GM19025 (cell line): ENCODE measurements around the gene PIGN.

Source experiments
- ATAC-seq: cut with Tn5 transposase; IDR thresholded peaks from one replicate; pipeline ENCODE4 v1.9.1; 2021; ENCODE audit warnings: mild to moderate bottlenecking, low read depth, moderate library complexity; ENCODE audit not compliant: unreplicated experiment

PIGN gene

GRCh38 chr18:62023536-62023935 is 163.3 kb downstream of the PIGN start:
- no peak for ATAC-seq

- ATAC-seq, result no peak
Measured at GRCh38 chr18:62018759-62019041, 168.2 kb downstream of the PIGN start.

DNA sequence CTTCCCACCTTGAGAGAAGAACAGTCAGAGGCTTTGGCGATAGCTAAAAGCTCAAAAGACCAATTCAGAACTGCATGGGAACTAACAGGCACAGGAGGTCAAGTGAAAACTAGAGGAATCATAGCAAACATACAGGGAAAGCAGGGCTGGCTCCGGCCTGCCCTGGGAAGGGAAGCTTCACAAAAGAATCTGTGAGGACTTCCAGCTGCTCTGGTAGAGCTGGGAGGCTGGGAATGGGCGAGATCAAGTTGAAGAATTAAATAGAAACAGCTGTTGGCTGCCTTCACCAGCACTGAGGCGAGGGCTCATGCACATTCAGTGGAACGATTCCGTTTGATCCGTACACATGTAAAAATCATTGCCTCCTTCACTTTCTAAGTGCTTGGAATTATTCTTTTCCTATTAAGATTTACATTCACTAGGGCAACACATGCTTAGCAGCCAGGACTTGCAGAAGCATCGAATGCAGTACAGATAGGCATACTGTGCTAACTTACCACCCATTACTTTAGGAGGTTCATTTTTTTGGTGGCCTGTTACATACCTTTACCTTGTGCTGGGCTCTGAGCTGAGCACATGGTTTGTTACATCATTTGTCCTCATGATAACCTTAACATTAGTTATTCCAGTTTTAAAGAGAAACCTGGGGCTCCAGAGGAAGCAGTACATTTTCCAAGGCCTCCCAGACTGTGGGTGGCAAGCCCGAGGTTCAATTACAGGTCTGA is 168.7 kb downstream of the PIGN start:
- ATAC-seq, result no peak

DNA sequence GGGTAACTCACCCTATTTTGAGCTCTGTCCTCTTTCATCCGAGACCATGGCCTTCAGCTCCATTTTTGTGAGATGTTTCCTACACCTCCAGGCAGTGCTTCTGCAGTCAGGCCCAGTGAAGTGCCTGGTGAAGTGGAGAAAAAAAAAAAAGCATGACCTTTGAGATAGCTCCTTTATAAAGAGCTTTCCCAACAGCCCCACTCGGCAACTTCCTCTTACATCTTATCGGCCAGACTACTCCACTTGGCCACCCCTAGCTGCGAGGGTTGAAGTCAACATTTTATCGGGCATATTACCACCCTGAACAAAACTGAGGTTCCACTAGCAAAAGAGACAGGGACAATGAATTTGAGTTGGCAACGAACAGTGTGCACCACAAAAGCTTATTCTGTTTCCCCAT is 169.2 kb downstream of the PIGN start:
- ATAC-seq, result no peak

DNA sequence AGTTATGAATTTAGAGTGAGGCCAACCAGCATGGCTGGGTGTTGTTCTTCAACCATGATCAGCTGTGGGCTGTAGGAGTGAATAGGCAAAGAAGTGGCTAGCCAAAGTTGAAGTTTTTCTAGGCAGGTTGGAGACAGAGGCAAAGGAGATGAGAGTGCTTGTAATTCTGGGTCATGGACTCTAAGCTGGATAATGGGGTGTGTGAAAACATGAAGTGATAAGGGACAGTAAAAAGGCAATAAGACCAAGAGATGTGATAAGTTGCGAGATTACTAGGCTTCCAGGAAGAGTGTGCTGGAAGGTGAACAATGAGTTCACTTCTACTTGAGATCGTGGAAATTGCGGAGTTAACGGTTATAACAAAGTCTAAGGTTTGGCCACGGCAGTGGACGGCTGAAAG is 175.4 kb downstream of the PIGN start:
- no peak for ATAC-seq

DNA sequence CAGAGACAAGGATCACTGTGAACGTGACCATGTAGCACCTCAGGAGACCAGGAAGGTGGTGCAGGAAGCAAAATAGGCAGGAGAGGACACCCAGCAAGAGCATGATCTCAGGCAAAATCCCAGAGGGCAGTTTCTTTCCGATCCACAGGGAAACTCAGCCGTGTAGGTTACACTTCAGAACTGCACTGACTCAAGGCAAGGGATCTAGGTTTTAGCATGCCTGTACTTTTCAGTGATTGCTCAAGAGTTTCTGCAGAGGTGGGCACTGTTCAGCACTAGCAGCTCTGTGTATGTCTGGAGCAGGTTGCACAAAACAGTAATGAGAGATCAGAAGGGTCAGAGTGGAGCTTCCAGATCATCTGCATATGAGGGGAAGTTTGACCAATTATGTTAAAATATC is 177.3 kb downstream of the PIGN start:
- no peak for ATAC-seq

DNA sequence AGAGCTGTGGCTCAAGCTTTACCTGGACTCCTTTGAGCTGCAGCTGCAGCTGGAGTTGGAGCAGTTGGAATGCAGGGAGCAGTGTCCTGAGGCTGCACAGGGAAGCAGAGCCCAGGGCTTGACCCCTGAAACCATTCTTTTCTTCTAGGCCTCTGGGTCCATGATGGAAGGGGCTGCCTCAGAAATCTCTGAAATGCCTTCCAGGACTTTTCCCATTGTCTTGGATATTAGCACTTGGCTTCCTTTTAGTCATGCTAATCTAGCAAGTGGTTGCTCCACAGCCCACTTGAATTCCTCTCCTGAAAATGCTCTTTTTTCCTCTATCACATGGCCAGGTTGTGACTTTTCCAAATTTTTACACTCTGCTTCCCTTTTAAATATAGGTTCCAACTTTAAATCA is 185.5 kb downstream of the PIGN start:
- ATAC-seq, result no peak

DNA sequence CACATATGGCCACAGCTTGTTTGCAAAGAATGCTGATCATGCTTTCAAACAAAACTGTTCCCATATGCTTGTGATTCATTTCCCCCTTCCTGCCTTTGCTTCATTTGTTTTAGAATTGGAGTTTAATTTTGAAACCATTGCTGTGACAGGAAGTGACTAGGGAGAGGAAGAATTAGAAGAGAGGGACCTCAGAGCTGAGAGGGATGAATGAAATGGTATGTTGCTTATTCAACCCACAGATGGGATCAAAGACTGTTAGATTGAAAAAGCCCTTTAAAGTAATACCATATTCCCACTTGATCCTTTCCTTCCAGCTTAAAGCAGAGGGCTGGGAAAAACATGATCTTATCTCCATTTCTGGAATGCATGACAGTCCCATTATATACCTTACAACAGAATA is 187.9 kb downstream of the PIGN start:
- no peak for ATAC-seq

- no peak for ATAC-seq
Measured at GRCh38 chr18:61998335-61998734, 188.5 kb downstream of the PIGN start.

GRCh38 chr18:61995618-61996017 is 191.2 kb downstream of the PIGN start:
- ATAC-seq, result no peak

GRCh38 chr18:61993831-61994230 is 193.0 kb downstream of the PIGN start:
- ATAC-seq, result no peak

DNA sequence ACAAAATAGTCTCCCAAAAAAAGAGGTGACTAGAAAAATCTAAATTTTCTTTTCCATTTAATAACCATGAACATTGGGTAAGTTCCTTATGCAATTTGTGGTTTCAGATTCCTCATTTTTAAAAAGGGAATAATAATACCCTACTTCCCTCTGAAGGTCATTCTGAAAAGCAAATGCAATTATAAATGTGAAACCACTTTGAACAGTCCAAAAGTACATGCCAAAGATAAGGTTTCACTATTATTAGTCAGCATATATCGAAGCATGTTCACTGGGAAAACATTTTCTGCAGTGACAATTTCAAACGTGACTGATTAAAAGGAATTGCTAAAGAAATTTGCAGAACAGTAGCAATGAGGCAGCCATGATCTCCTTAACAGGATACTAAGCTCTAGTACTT is 193.9 kb downstream of the PIGN start:
- no peak for ATAC-seq

DNA sequence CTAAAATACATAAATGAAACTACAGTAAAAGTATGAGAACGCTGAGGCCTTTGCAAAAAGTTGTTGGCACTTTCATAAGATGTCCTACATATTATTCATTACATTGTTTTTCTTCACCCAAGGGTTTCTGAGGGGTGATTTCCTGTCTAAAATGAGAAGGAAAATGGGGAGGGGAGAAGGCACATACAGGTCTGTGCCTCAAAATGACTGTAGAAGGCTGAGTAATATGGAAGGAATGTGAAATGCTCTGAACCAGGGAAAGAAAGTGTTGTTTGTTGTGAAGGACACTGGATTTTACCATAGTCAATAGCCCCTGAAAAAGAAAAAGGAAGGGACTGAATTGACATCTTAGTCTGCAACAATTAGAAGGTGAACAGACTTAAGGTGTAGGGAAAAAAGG is 194.6 kb downstream of the PIGN start:
- no peak for ATAC-seq

DNA sequence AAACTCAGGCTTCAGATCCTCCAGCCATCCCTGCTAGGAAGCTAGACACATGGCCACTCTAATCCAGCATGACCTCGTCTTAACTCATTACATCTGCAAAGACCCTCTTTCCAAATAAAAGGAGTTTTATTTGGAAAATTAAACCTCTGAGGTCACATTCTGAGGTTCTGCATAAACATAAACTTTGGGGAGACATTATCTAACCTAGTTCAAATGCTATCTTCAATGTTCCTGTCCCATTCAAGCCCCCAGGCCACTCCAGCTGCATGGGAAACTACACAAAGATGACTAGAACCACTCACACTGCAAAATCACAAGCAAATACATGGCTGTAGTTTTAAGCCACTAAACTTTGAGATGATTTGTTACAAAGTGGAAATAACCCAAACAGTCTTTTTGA is 195.0 kb downstream of the PIGN start:
- ATAC-seq, result no peak

DNA sequence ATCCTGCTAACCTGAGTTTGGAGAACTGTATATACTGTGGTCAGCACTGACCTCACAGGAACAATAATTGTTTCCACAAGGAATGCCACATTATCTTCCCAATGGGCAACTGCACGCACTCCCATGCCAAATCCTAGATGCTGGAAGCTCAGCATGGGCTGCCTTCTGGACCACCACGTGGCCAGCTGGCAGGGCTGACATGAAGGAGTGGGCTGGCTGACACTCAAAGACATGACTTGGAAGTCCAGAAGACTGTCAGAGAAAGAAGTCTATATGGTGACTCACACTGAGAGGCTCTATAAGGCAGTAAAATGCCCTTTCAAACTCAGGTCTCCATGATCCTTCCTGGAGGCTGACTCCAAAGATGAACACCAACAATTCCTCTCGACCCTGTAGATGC is 195.7 kb downstream of the PIGN start:
- ATAC-seq, result no peak
